ENCODE results near the gene THEMIS.
"Not testable (repeated sequence)": the region's sequence is repeated elsewhere in the genome, so short reads cannot be mapped to it uniquely, and the experiment has no call there.

The THEMIS gene

GRCh38 chr6:127793396-127793795 is 107.5 kb downstream of the THEMIS start:
- DNase-seq, result no peak

DNA sequence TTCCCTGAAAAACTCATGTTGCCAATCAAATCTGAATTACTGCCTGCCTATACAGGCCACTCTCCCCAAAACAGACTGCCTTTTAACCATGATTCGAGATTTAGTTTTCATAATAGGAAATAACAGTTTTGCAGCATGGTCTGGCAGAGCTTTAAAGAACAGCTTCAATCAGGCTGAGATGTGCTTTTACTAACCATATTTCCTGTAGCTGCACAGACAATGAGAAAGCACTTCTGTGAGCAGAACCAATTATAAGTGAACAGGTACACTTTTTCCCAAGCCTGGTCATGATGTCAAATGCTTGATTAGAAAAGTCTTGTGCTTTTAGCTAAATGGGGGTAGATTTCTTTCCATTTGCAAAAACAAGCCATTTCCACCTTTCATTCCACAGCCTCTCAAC is 108.2 kb downstream of the THEMIS start:
- DNase-seq, result no peak

- DNase-seq, result no peak
These were observed 108.9 kb downstream of the THEMIS start for GRCh38 chr6:127791779-127792528.

DNA sequence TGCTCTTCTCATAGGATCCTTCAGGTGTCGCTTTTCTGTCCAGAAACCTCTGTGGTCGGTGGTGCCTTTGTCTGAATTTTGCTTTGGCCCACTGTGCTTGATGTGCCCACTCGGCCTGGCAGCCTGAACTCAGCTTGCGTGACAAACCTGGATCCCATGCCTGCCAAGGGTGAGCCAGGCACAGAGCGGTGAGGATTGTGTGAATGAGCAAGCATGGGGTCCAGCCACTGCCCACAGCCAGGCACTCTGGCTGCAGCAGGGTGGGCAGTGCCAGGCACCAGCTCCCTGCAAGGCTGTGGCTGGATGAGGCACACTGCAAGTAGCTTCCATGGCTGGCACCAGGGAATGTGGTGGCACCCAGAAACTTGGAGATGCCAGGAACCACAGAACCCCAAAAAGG is 110.3 kb downstream of the THEMIS start:
- no peak for DNase-seq

GRCh38 chr6:127786109-127786508 is 114.7 kb downstream of the THEMIS start:
- no peak for DNase-seq

DNA sequence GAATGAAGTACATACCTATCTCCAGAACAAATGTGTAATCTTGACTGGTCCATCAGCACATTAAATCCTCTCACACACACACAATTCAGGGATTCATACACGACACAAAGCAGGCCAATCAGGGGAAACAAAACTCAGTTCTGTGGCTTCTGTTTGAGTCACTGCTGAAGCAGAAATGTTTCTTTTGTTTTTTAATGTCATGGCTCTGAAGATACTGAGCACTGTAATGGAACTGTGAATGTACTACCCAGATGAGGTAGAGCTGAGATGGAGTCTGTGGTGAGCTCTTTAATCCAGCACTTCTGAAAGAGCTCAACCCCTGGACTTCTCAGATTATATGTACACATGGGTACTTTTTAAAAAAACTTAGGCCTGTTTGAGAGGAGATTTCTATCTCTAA is 116.4 kb downstream of the THEMIS start:
- no peak for DNase-seq

DNA sequence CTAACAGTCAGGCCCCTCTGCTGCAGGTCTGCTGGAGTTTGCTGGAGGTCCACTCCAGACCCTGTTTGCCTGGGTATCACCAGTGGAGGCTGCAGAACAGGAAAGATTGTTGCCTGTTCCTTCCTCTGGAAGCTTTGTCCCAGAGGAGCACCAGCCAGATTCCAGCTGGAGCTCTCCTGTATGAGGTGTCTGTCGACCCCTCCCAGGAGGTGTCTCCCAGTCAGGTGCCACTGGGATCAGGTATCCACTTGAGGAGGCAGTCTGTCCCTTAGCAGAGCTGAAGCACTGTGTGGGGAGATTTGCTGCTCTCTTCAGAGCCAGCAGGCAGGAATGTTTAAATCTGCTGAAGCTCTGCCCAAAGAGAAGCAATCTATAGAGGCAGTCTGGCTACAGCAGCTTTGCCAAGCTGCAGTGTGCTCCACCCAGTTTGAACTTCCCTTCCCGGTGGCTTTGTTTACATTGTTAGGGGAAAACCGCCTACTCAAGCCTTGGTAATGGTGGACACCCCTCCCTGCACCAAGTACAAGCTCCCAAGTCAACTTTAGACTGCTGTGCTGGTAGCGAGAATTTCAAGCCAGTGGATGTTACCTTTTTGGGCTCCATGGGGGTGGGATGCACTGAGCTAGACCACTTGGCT is 119.1 kb downstream of the THEMIS start:
- not testable (repeated sequence) for DNase-seq

GRCh38 chr6:127776320-127776719 is 124.5 kb downstream of the THEMIS start:
- DNase-seq, result no peak

DNA sequence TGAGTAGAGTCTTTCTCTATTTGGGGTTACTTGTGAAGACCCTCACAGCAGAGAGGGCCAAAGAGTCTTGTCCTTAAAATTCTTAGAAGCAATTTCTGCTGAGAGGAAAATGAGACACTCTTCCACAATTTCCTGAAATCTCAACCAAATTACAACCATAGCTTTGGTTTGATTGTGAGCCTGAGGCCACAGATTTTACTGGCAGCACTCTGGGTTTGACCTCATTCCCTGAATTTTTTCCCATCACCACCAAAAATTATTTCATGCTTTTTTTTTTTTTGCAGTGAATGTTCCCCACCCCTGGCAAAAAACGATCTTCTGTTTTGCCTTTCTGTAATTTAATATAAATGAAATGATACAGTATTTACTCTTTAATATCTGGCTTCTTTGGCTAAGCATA is 125.5 kb downstream of the THEMIS start:
- DNase-seq, result no peak

GRCh38 chr6:127768745-127769144 is 132.1 kb downstream of the THEMIS start:
- DNase-seq, result no peak

DNA sequence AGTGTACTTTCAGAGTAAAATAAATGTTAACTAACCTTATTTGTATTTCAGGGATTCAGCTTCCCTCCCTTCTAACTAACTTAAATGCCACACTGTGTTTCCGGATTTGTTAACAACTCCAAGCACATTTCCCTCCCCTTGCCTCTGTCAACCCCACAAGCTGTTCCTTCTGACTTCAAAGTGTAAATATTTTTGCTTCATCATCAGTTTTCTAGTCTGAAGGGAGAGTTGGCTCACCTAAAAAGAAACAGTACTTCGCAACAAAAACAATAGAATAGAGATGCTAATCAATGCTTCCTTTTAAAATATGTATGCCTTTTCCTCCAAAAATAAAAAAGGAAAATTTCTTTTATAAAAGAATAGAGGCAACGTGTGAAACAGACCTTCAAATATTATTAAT is 132.6 kb downstream of the THEMIS start:
- no peak for DNase-seq

DNA sequence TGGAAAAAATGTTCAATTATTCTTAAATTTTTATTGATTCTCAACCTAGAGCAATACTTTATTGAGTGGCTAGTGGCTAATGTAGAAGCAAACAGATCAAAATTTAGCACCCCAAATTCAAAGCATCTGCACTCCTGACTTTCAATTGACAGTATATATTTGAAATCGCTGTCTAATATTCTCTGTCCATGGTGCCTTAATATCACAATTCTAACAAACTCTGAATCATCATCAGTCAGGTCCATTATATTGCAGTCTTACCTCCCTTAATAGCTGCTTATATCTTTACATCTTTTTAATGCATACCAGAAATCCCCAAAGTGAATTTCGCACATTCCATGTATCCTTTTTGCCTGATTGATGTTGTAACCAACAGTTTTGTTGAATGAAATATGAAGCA is 134.9 kb downstream of the THEMIS start:
- no peak for DNase-seq

DNA sequence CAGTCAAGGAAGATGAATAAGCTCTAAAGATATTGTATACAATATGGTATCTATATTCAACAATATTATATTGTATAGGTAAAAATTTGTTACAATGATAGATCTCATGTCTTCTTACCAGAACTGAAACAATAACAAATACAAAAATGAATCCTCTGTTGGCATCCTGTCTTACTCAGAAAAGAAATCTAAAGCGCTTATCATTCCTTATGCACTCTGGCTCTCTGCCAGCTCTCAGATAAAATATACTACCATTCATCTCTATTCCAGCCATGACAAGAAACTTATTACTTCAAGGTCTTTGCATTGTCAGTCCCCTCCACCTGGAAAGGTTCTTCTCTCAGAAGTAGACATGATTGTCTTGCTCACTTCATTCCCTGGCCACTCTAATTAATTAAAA is 138.6 kb downstream of the THEMIS start:
- DNase-seq, result no peak

DNA sequence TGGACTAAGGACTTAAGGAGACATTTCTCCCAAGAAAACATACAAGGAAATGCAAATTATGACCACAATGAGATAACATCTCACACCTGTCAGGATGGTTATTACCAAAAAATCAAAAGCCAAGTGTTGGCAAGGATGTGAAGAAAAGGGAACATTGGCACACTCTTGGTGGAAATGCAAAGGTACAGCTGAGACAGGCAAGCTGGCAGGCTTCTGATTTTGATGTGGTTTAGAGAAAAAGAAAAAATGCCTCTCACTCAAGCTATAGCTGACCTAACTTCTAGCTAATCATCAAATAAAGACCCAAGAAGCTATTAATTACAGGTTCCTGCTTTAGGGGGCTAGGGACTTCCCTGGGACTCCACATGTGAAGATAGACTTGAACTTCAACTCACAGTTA is 139.8 kb downstream of the THEMIS start:
- no peak for DNase-seq

DNA sequence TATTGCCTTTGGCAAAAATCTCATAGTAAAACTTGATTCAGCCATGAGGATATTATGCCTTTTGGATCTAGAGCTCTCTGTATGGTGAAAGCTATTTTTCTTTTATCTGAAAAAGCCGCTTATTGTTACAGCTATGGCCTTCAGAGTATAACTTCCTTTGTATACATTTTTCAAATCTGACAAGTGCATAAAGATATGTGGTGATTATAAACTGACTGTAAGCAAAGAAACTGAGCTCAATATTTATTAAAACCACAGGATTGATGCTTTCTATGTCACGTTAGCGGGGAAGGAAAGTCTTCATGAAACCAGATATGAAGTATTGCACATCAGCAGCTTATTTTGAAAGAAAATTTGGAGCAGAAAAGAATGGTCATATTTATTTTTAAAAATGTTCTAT is 151.8 kb downstream of the THEMIS start:
- no peak for DNase-seq

DNA sequence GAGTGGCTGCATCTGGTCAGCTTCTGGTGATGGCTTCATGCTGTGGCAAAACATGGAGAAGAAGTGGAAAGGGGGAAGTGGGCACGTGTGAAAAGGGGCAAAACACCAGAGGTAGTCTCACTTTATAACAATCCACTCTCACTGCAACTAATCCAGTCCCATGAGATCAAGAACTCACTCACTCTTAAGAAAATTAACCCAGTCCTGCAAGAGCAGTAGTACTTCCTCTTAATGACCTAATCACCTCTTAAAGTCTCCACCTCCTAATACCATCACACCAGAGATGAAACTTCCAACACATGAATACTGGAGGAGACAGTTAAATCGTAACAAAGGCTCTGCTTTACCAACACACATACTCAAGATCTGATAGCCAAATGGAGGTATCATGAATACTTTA is 152.6 kb downstream of the THEMIS start:
- no peak for DNase-seq

DNA sequence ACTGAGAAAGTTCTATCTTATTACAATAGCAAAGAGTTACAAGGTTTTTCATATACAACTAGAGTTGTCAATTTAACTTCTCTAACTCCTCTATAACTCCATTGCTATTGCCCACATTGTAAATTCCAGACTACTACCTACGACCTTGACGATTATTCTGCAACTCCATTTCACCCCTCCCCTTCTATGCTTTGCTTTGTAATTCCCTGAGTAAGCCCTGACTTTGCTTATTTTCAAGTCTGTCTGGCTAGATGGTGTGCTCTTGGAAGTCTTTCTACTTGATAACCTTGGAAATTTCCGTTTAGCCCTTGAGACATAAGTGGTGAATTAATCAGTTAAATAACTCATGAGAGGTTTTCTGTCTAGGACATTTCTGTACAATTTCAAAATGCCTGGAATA is 162.4 kb downstream of the THEMIS start:
- DNase-seq, result no peak

DNA sequence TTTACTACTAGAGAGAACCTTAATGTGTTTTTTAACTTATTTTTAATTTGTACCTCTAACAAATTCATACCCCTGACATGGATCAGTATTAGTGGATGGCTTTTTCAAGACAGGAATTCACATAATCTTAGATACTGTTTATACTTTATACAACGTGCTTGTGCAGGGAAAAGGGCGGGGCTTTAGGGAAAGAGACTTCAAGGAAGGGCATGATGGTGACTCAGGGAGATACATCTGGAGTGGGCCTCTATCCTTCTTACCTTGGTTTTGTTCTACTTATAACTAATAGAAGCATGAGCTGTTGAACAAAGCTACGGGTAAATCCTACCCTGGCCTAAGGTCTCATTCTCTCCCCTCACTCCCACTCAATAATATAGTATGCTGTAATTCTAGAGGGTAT is 163.1 kb downstream of the THEMIS start:
- DNase-seq, result no peak

DNA sequence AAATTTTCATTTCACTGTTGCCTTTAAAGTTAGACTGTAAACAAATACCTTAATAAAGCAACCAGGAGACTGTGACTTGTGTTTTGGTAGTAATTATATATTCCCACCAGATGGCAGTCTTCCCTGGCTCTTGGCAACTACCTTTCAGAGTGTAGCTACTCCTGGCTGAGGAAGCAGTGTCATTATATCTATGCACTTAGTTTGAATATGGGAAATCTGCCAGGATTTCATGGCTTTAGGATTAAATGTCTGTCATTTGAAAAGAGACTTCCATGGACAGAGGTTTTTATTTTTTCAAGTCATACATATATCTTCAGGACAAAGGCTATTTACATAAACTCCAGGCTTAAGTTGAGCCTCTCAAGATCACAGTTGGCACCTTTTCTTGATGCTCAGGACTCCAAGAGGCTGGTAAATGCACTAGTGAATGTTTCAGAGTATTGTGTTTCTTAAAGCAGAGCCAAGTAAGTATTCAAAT is 163.8 kb downstream of the THEMIS start:
- peak; percentile 5 for DNase-seq

DNA sequence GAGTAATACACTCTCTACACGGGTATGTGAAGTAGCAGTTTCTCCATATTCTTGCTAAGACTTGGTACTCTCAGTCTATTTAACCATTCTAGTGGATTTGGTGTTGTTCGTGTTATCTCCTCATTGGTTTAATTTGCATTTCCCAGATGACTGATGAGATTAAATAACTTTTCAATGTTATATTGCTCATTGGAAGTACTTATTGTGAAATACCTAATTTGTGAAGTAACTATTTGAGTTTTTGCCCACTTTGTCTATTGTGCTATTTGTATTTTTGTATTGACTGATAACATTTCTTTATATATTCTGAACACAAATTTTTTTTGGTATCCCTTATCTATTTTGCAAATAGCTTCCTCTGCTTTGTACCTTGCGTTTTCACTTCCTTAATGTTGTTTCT is 167.9 kb downstream of the THEMIS start:
- no peak for DNase-seq

DNA sequence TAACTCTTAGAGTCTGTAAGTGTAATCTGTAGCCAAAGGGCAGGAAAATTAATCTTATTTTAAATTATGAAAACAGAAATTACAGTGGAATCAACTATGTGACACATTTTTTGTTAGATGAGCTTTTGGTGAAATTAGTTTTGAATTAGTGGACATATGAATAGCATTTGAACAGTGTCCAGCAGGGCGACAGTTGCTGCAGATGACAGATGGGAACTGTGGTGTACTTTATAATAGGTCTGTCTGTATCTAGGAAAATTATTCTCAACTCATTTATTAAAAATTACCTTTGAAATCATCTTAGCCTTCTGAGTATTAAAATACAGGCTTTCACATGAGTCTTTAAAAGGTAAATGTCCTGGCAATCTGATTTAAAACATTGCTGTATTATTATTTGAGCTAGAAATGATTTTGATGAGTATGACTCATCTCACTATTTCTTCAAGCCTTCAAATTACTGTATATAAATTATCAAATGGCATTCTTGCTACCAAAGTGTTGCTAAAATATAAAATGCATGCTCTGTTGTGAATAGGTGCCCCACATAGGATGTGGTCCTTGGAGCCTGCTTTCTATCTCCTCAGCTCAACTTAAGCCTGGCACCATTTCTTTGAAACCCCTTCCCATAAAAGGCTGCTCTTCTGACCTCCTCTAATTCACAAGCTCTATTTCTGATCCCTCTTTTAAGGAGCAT is 173.5 kb downstream of the THEMIS start:
- no peak for DNase-seq

DNA sequence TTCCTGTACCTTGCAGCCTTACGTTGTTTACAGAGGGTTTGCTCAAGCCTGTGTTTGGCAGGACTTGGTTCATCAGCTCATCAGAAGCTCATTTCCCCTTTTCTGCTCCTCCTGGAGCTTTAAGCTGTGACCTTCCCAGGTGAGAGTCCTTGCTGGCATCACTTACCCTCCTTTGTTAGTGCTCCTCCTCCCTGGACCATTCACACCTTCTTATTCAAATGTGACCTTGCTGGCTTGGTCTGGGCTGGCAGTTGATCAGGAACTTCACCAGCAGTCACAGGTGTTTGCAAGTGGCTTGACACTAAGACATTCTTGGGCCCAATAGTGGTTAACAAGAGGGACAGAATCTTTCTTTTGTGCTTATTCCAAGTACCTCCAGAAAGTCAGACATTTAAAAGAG is 175.0 kb downstream of the THEMIS start:
- DNase-seq, result no peak

GRCh38 chr6:127718694-127719093 is 182.2 kb downstream of the THEMIS start:
- DNase-seq, result no peak

DNA sequence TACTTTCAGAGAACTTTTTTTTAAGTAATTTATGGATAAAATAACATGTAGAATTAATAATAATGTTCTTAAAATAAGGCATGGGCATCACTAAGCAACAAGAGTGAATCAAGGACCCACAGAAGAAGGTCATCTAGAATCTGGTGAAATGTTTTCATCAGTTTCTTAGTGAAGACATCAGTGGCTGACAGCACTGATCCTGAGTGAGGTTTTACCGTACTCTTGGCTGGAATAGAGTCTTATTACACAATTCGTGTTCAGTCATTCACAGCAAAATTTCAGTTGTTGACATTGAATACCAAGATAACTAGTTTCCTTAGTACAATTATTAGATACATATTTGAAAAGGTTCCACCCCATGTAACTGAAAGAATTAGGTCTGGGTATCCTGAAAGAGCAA is 183.5 kb downstream of the THEMIS start:
- DNase-seq, result no peak
